Measurements from ENCODE around the gene MRPL20. TPM values are rescaled to one million over a fixed set of nuclear protein-coding genes. Genes with fewer than 3 reads are reported as not detected.

The MRPL20 gene
- total RNA-seq, 1 donor from 2014 or later: 108 TPM

GRCh38 chr1:1436630-1437032 lies 29.5 kb upstream of the MRPL20 start:
- TF ChIP-seq CTCF (conservative IDR thresholded peaks at IDR 0.05): no peak
- H3K27ac Mint-ChIP-seq: peak overlapping the region; percentile 39
- no peak for DNase-seq (ENCODE audit: extremely low spot score, unreplicated experiment)
- H3K4me1 Mint-ChIP-seq (ENCODE audit: unreplicated experiment): peaks cover 5% of the 10 kb centered on the region
- no peaks in the 10 kb centered on the region for H3K36me3 Mint-ChIP-seq
- H3K4me3 Mint-ChIP-seq: peak overlapping the region; percentile 83
- no peaks in the 10 kb centered on the region for H3K9me3 Mint-ChIP-seq
- no peaks in the 10 kb centered on the region for H3K27me3 Mint-ChIP-seq

GRCh38 chr1:1435911-1436629 lies 29.0 kb upstream of the MRPL20 start:
- no peak for DNase-seq (ENCODE audit: extremely low spot score, unreplicated experiment)
- no peaks in the 10 kb centered on the region for H3K36me3 Mint-ChIP-seq
- no peaks in the 10 kb centered on the region for H3K27me3 Mint-ChIP-seq
- H3K4me3 Mint-ChIP-seq: peak overlapping the region; percentile 83
- TF ChIP-seq CTCF (conservative IDR thresholded peaks at IDR 0.05): no peak
- no peaks in the 10 kb centered on the region for H3K9me3 Mint-ChIP-seq
- peak overlapping the region; percentile 39 for H3K27ac Mint-ChIP-seq
- peaks cover 5% of the 10 kb centered on the region for H3K4me1 Mint-ChIP-seq (ENCODE audit: unreplicated experiment)

GRCh38 chr1:1435106-1435903 lies 28.2 kb upstream of the MRPL20 start, which contains the start of gene VWA1:
TSS of gene VWA1 (plus strand) at chr1:1435690. CDS start at chr1:1435749, 59 bp downstream.
- no peak for TF ChIP-seq CTCF (conservative IDR thresholded peaks at IDR 0.05)
- no peaks in the 10 kb centered on the region for H3K4me1 Mint-ChIP-seq (ENCODE audit: unreplicated experiment)
- H3K4me3 Mint-ChIP-seq: peak within 1 kb of the TSS; percentile 83
- no peaks in the 10 kb centered on the region for H3K36me3 Mint-ChIP-seq
- DNase-seq (ENCODE audit: extremely low spot score, unreplicated experiment): peak; percentile 88
- H3K9me3 Mint-ChIP-seq: no peaks in the 10 kb centered on the region
- H3K27me3 Mint-ChIP-seq: no peaks in the 10 kb centered on the region
- peak within 1 kb of the TSS; percentile 55 for H3K27ac Mint-ChIP-seq

GRCh38 chr1:1434824-1435105 lies 27.7 kb upstream of the MRPL20 start:
- Mint-ChIP-seq H3K4me1 (ENCODE audit: unreplicated experiment) (peaks cover 5% of the 10 kb centered on the region), H3K36me3 (no peaks in the 10 kb centered on the region), H3K27me3 (no peaks in the 10 kb centered on the region), H3K9me3 (no peaks in the 10 kb centered on the region), H3K27ac (peak overlapping the region; percentile 55), H3K4me3 (peak overlapping the region; percentile 78)
- TF ChIP-seq CTCF (conservative IDR thresholded peaks at IDR 0.05): no peak
- no peak for DNase-seq (ENCODE audit: extremely low spot score, unreplicated experiment)

- no peak for TF ChIP-seq CTCF (conservative IDR thresholded peaks at IDR 0.05)
These were observed 27.2 kb upstream of the MRPL20 start for GRCh38 chr1:1434131-1434823.

More at GRCh38 chr1:1434131-1434823, 27.2 kb upstream of the MRPL20 start:
- no peak overlapping the region for H3K27ac Mint-ChIP-seq
- no peaks in the 10 kb centered on the region for H3K27me3 Mint-ChIP-seq
- peaks cover 9% of the 10 kb centered on the region for H3K4me1 Mint-ChIP-seq (ENCODE audit: unreplicated experiment)
- H3K4me3 Mint-ChIP-seq: no peak overlapping the region
- H3K36me3 Mint-ChIP-seq: no peaks in the 10 kb centered on the region
- peak; percentile 73 for DNase-seq (ENCODE audit: extremely low spot score, unreplicated experiment)
- H3K9me3 Mint-ChIP-seq: no peaks in the 10 kb centered on the region
